ENCODE measurements around the gene DCTD. TPM values are rescaled to one million over a fixed set of nuclear protein-coding genes. Genes with fewer than 3 reads are reported as not detected.

DCTD gene
- total RNA-seq, 2 donors from 2014 or later: 112 to 126 TPM

GRCh38 chr4:182871616-182872015 lies 45.6 kb downstream of the DCTD start:
- no peak for ATAC-seq (replicated peaks in 1 of 2)
- Mint-ChIP-seq H3K4me1 (ENCODE audit: low read depth) (no peaks in the 10 kb centered on the region), H3K27me3 (ENCODE audit: low read depth) (no peaks in the 10 kb centered on the region), H3K9me3 (no peaks in the 10 kb centered on the region), H3K4me3 (no peak overlapping the region), H3K36me3 (ENCODE audit: insufficient read depth in 2 of 2) (peaks cover under 1 to 2% of the 10 kb centered on the region in 2 donors), H3K27ac (no peak overlapping the region)
- DNase-seq: no peak

- Mint-ChIP-seq H3K36me3 (ENCODE audit: insufficient read depth in 2 of 2) (peaks cover 0 to 2% of the 10 kb centered on the region in 2 donors), H3K27ac (no peak overlapping the region), H3K4me1 (ENCODE audit: low read depth) (no peaks in the 10 kb centered on the region), H3K27me3 (ENCODE audit: low read depth) (no peaks in the 10 kb centered on the region), H3K4me3 (no peak overlapping the region), H3K9me3 (no peaks in the 10 kb centered on the region)
- no peak for DNase-seq
- ATAC-seq (replicated peaks in 1 of 2): no peak
Observed at GRCh38 chr4:182869697-182870096, 47.5 kb downstream of the DCTD start.

- ATAC-seq (replicated peaks in 1 of 2) (no peak), DNase-seq (no peak)
- no peaks in the 10 kb centered on the region for H3K9me3 Mint-ChIP-seq
- no peaks in the 10 kb centered on the region for H3K4me1 Mint-ChIP-seq (ENCODE audit: low read depth)
- H3K27ac Mint-ChIP-seq: no peak overlapping the region
- no peaks in the 10 kb centered on the region for H3K27me3 Mint-ChIP-seq (ENCODE audit: low read depth)
- no peaks in the 10 kb centered on the region for H3K36me3 Mint-ChIP-seq (ENCODE audit: insufficient read depth in 2 of 2)
- no peak overlapping the region for H3K4me3 Mint-ChIP-seq
Observed at GRCh38 chr4:182866746-182867145, 50.4 kb downstream of the DCTD start.

- peaks cover 2 to 4% of the 10 kb centered on the region in 2 donors for H3K9me3 Mint-ChIP-seq
- no peaks in the 10 kb centered on the region for H3K4me1 Mint-ChIP-seq (ENCODE audit: low read depth)
- H3K27ac Mint-ChIP-seq: no peak overlapping the region
- no peaks in the 10 kb centered on the region for H3K27me3 Mint-ChIP-seq (ENCODE audit: low read depth)
- H3K4me3 Mint-ChIP-seq: no peak overlapping the region
- no peak for DNase-seq
- ATAC-seq (replicated peaks in 1 of 2): no peak
- peaks cover 0 to 2% of the 10 kb centered on the region in 2 donors for H3K36me3 Mint-ChIP-seq (ENCODE audit: insufficient read depth in 2 of 2)
Observed at GRCh38 chr4:182863501-182863900, 53.7 kb downstream of the DCTD start.

GRCh38 chr4:182862921-182863320 lies 54.3 kb downstream of the DCTD start:
- DNase-seq: no peak
- ATAC-seq (replicated peaks in 1 of 2): no peak
- Mint-ChIP-seq H3K27ac (no peak overlapping the region), H3K4me3 (no peak overlapping the region), H3K9me3 (peaks cover 2 to 4% of the 10 kb centered on the region in 2 donors), H3K36me3 (ENCODE audit: insufficient read depth in 2 of 2) (peaks cover 0 to 2% of the 10 kb centered on the region in 2 donors), H3K27me3 (ENCODE audit: low read depth) (no peaks in the 10 kb centered on the region), H3K4me1 (ENCODE audit: low read depth) (no peaks in the 10 kb centered on the region)

GRCh38 chr4:182862141-182862875 lies 54.9 kb downstream of the DCTD start:
- Mint-ChIP-seq H3K9me3 (peaks cover 2 to 4% of the 10 kb centered on the region in 2 donors), H3K27me3 (ENCODE audit: low read depth) (no peaks in the 10 kb centered on the region), H3K4me1 (ENCODE audit: low read depth) (no peaks in the 10 kb centered on the region), H3K4me3 (no peak overlapping the region), H3K27ac (no peak overlapping the region), H3K36me3 (ENCODE audit: insufficient read depth in 2 of 2) (peaks cover 0 to 2% of the 10 kb centered on the region in 2 donors)
- no peak for DNase-seq
- no peak for ATAC-seq (replicated peaks in 1 of 2)

- peaks cover 2 to 4% of the 10 kb centered on the region in 2 donors for H3K9me3 Mint-ChIP-seq
- H3K27ac Mint-ChIP-seq: no peak overlapping the region
- H3K4me1 Mint-ChIP-seq (ENCODE audit: low read depth): no peaks in the 10 kb centered on the region
- no peaks in the 10 kb centered on the region for H3K27me3 Mint-ChIP-seq (ENCODE audit: low read depth)
- H3K4me3 Mint-ChIP-seq: no peak overlapping the region
- peaks cover 0 to 2% of the 10 kb centered on the region in 2 donors for H3K36me3 Mint-ChIP-seq (ENCODE audit: insufficient read depth in 2 of 2)
- ATAC-seq (replicated peaks in 1 of 2) (no peak), DNase-seq (no peak)
Observed at GRCh38 chr4:182861346-182861745, 55.8 kb downstream of the DCTD start.

GRCh38 chr4:182859730-182860129 lies 57.5 kb downstream of the DCTD start:
- H3K4me3 Mint-ChIP-seq: no peak overlapping the region
- DNase-seq (no peak), ATAC-seq (replicated peaks in 1 of 2) (no peak)
- peaks cover 0 to 2% of the 10 kb centered on the region in 2 donors for H3K36me3 Mint-ChIP-seq (ENCODE audit: insufficient read depth in 2 of 2)
- no peaks in the 10 kb centered on the region for H3K27me3 Mint-ChIP-seq (ENCODE audit: low read depth)
- peaks cover 2 to 4% of the 10 kb centered on the region in 2 donors for H3K9me3 Mint-ChIP-seq
- H3K4me1 Mint-ChIP-seq (ENCODE audit: low read depth): no peaks in the 10 kb centered on the region
- H3K27ac Mint-ChIP-seq: no peak overlapping the region

- DNase-seq (no peak), ATAC-seq (replicated peaks in 1 of 2) (no peak)
- peaks cover 2 to 4% of the 10 kb centered on the region in 2 donors for H3K9me3 Mint-ChIP-seq
- no peak overlapping the region for H3K27ac Mint-ChIP-seq
- H3K27me3 Mint-ChIP-seq (ENCODE audit: low read depth): no peaks in the 10 kb centered on the region
- peaks cover 0 to 2% of the 10 kb centered on the region in 2 donors for H3K36me3 Mint-ChIP-seq (ENCODE audit: insufficient read depth in 2 of 2)
- no peak overlapping the region for H3K4me3 Mint-ChIP-seq
- no peaks in the 10 kb centered on the region for H3K4me1 Mint-ChIP-seq (ENCODE audit: low read depth)
Observed at GRCh38 chr4:182858711-182859110, 58.5 kb downstream of the DCTD start.

- DNase-seq (no peak), ATAC-seq (replicated peaks in 1 of 2) (no peak)
- H3K36me3 Mint-ChIP-seq (ENCODE audit: insufficient read depth in 2 of 2): peaks cover 0 to 2% of the 10 kb centered on the region in 2 donors
- no peak overlapping the region for H3K4me3 Mint-ChIP-seq
- H3K9me3 Mint-ChIP-seq: peaks cover 2 to 4% of the 10 kb centered on the region in 2 donors
- no peaks in the 10 kb centered on the region for H3K27me3 Mint-ChIP-seq (ENCODE audit: low read depth)
- no peaks in the 10 kb centered on the region for H3K4me1 Mint-ChIP-seq (ENCODE audit: low read depth)
- no peak overlapping the region for H3K27ac Mint-ChIP-seq
Observed at GRCh38 chr4:182856862-182857261, 60.3 kb downstream of the DCTD start.

GRCh38 chr4:182855877-182856276 lies 61.3 kb downstream of the DCTD start:
- DNase-seq (no peak), ATAC-seq (replicated peaks in 1 of 2) (no peak)
- Mint-ChIP-seq H3K36me3 (ENCODE audit: insufficient read depth in 2 of 2) (peaks cover 0 to 2% of the 10 kb centered on the region in 2 donors), H3K4me1 (ENCODE audit: low read depth) (no peaks in the 10 kb centered on the region), H3K4me3 (no peak overlapping the region), H3K27me3 (ENCODE audit: low read depth) (no peaks in the 10 kb centered on the region), H3K9me3 (peaks cover under 1 to 2% of the 10 kb centered on the region in 2 donors), H3K27ac (no peak overlapping the region)

GRCh38 chr4:182855312-182855711 lies 61.9 kb downstream of the DCTD start:
- no peak for DNase-seq
- no peaks in the 10 kb centered on the region for H3K4me1 Mint-ChIP-seq (ENCODE audit: low read depth)
- no peak overlapping the region for H3K27ac Mint-ChIP-seq
- peaks cover 0 to 2% of the 10 kb centered on the region in 2 donors for H3K9me3 Mint-ChIP-seq
- no peak for ATAC-seq (replicated peaks in 1 of 2)
- H3K27me3 Mint-ChIP-seq (ENCODE audit: low read depth): no peaks in the 10 kb centered on the region
- H3K4me3 Mint-ChIP-seq: no peak overlapping the region
- peaks cover 0 to 2% of the 10 kb centered on the region in 2 donors for H3K36me3 Mint-ChIP-seq (ENCODE audit: insufficient read depth in 2 of 2)

- no peak overlapping the region for H3K4me3 Mint-ChIP-seq
- H3K27ac Mint-ChIP-seq: no peak overlapping the region
- no peaks in the 10 kb centered on the region for H3K36me3 Mint-ChIP-seq (ENCODE audit: insufficient read depth in 2 of 2)
- no peak for DNase-seq
- no peak for ATAC-seq (replicated peaks in 1 of 2)
- no peaks in the 10 kb centered on the region for H3K27me3 Mint-ChIP-seq (ENCODE audit: low read depth)
- H3K9me3 Mint-ChIP-seq: no peaks in the 10 kb centered on the region
- H3K4me1 Mint-ChIP-seq (ENCODE audit: low read depth): no peaks in the 10 kb centered on the region
Observed at GRCh38 chr4:182854466-182854865, 62.7 kb downstream of the DCTD start.
